Caco-2 (cell line): ENCODE results near the gene STUM. TPM values are rescaled to one million over a fixed set of nuclear protein-coding genes. Genes with fewer than 3 reads are reported as not detected.

Experiments
- BruUV-seq: library from RNA; stranded (reverse); fragments of 400-500 nt; replicated peaks from 2 replicates; lab custom pipeline; 2021; lab: Mats Ljungman, UMichigan
- CTCF ChIA-PET: fragments of 300-600 bp; sonication (Branson Sonifier 250); formaldehyde crosslinking; loops from one replicate; lab custom pipeline; 2022; ENCODE audit warnings: antibody characterized with exemption; lab: Charles Lee
- POLR2A ChIA-PET: fragments of 300-600 bp; sonication (Branson Sonifier 250); formaldehyde crosslinking; loops from one replicate; lab custom pipeline; 2022; ENCODE audit warnings: antibody characterized with exemption; lab: Charles Lee
- DNase-seq, 2 experiments: peaks; one replicate each; pipeline versions ENCODE4 v3.0.0 to v3.0.0-alpha.2; 2020 to 2022
- H3K27me3 ChIP-seq: replicated peaks from 2 replicates; pipeline ENCODE4 v1.6.0; 2011; ENCODE audit warnings: low read length; ENCODE audit not compliant: control insufficient read depth, insufficient read depth
- H3K36me3 ChIP-seq: 2 replicates; pipeline ENCODE4 v1.5.1; 2011; ENCODE audit warnings: low read length; ENCODE audit not compliant: control insufficient read depth, insufficient read depth
- H3K4me1 ChIP-seq: fragments of 250-450 bp; sonication (Bioruptor Pico); 2 replicates; pipeline ENCODE4 v1.5.1; 2020; ENCODE audit warnings: mild to moderate bottlenecking
- H3K4me3 ChIP-seq: 2 replicates; pipeline ENCODE4 v1.5.1; 2011; ENCODE audit warnings: low read depth, mild to moderate bottlenecking, control low read depth, low read length
- H3K9me3 ChIP-seq: fragments of 250-450 bp; sonication (Bioruptor Pico); 2 replicates; pipeline ENCODE4 v1.5.1; 2020; ENCODE audit warnings: mild to moderate bottlenecking, moderate library complexity
- H3K27ac Mint-ChIP-seq: one replicate; pipeline ENCODE4 v1.8.0; 2022; ENCODE audit warnings: mixed read lengths; ENCODE audit not compliant: unreplicated experiment
- H3K27me3 Mint-ChIP-seq: one replicate; pipeline ENCODE4 v1.8.0; 2022; ENCODE audit warnings: mixed read lengths; ENCODE audit not compliant: insufficient read depth, unreplicated experiment
- H3K36me3 Mint-ChIP-seq: one replicate; pipeline ENCODE4 v1.8.0; 2022; ENCODE audit warnings: mild to moderate bottlenecking, mixed read lengths; ENCODE audit not compliant: insufficient read depth, unreplicated experiment
- H3K4me1 Mint-ChIP-seq: one replicate; pipeline ENCODE4 v1.8.0; 2022; ENCODE audit warnings: low read depth, mixed read lengths; ENCODE audit not compliant: unreplicated experiment
- H3K4me3 Mint-ChIP-seq: one replicate; pipeline ENCODE4 v1.8.0; 2022; ENCODE audit warnings: mild to moderate bottlenecking, moderate library complexity, mixed read lengths; ENCODE audit not compliant: unreplicated experiment
- H3K9me3 Mint-ChIP-seq: one replicate; pipeline ENCODE4 v1.8.0; 2022; ENCODE audit warnings: mixed read lengths; ENCODE audit not compliant: unreplicated experiment
- intact Hi-C: fragments of 100-400 bp; cut with micrococcal nuclease; formaldehyde crosslinking; loops from one replicate; pipeline ENCODE4 v1.10.0; 2022; ENCODE audit not compliant: unreplicated experiment
- total RNA-seq: library from RNA; stranded (reverse); gene quantifications from 2 replicates; pipeline ENCODE4 v1.2.3, GENCODE V29; 2022
- TF ChIP-seq, protein P1 (sequence below), 2 experiments: fragments of 200-600 bp in 1 of 2; IDR thresholded peaks; 1 replicate in 1 of 2; 2 replicates in 1 of 2; pipeline versions ENCODE4 v1.5.1 to v1.8.0; 2011 to 2022; ENCODE audit warnings: antibody characterized with exemption in 1 of 2, control low read depth in 1 of 2, inconsistent platforms in 1 of 2, low read depth in 1 of 2, low read length in 1 of 2, mild to moderate bottlenecking in 1 of 2, moderate library complexity in 1 of 2; ENCODE audit not compliant: insufficient read depth in 1 of 2, severe bottlenecking in 1 of 2, unreplicated experiment in 1 of 2

Gene STUM
- total RNA-seq, 1 experiment from 2014 or later, result 1.7 TPM

DNA sequence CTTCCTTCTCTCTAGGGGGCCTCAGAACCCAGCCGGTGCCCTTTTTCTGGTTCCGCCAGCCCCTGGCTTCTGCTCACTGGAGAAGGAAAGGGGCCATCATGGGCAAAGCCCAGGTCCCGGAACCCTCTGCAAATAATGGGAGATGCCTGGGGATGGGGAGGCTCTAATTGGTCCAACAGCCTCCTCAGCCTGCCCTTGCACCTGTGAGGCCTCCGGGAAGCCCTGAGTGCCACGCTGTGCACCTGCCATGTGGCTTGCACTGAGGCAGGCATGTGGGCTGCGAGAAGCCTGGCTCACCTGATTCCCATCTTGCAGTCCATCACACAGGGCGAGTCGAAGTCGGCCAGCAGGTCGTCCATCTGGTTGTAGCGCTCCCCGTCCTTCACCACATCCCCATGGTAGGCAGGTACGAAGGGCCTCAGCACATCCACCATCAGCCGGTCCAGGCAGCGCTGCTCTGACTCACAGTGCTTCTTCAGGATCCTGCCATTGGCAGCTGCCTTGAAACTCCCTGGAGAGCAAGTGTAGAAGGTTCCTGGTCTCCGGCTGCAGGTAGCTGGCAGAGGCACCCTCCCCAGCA is 98.4 kb downstream of the STUM start:
- H3K27ac Mint-ChIP-seq, result no peak overlapping the region
- no peaks in the 10 kb centered on the region for H3K9me3 Mint-ChIP-seq
- intact Hi-C loops, result loop anchor here (1.0 kb wide), 1 partner anchor 181 kb away; no protein-coding TSS in a partner anchor
- TF ChIP-seq, protein P1, sequence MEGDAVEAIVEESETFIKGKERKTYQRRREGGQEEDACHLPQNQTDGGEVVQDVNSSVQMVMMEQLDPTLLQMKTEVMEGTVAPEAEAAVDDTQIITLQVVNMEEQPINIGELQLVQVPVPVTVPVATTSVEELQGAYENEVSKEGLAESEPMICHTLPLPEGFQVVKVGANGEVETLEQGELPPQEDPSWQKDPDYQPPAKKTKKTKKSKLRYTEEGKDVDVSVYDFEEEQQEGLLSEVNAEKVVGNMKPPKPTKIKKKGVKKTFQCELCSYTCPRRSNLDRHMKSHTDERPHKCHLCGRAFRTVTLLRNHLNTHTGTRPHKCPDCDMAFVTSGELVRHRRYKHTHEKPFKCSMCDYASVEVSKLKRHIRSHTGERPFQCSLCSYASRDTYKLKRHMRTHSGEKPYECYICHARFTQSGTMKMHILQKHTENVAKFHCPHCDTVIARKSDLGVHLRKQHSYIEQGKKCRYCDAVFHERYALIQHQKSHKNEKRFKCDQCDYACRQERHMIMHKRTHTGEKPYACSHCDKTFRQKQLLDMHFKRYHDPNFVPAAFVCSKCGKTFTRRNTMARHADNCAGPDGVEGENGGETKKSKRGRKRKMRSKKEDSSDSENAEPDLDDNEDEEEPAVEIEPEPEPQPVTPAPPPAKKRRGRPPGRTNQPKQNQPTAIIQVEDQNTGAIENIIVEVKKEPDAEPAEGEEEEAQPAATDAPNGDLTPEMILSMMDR (IDR thresholded peaks at IDR 0.05; ENCODE audit: insufficient read depth in 1 of 2, low read depth in 1 of 2, low read length in 1 of 2, severe bottlenecking in 1 of 2, unreplicated experiment in 1 of 2), result no peak
- H3K4me3 Mint-ChIP-seq, result no peak overlapping the region
- no TSS peak for BruUV-seq
- no peaks in the 10 kb centered on the region for H3K9me3 ChIP-seq
- no peaks in the 10 kb centered on the region for H3K4me1 Mint-ChIP-seq
- no peaks in the 10 kb centered on the region for H3K36me3 Mint-ChIP-seq
- no peaks in the 10 kb centered on the region for H3K27me3 Mint-ChIP-seq
- H3K27me3 ChIP-seq, result peaks cover 1% of the 10 kb centered on the region; the same call in 1 of the 2 replicates
- no peak overlapping the region for H3K4me3 ChIP-seq
- POLR2A ChIA-PET, result no interaction called here
- H3K36me3 ChIP-seq, result no peaks in the 10 kb centered on the region; the same call in 1 of the 2 replicates
- CTCF ChIA-PET, result no interaction called here
- H3K4me1 ChIP-seq, result no peaks in the 10 kb centered on the region
- no peak for DNase-seq

DNA sequence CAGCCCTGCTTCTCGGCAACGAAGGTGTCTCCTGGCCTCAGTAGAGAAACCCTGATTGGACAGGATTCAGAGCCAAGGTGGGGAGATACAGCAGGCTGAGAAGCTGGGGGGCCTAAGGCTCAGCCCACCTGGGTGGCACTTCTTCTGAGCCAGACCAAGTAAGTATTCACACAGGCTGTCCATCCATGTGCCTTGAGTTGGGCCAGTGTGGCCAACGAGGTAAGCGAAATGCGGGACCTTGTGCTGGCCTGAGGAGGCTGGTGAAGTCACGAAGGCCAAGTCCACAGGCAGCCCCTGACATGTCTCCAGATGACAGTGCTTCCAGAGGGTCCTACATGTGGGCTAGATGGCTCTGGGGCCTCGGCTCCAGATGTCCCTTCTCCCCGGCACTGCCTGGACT is 99.2 kb downstream of the STUM start:
- POLR2A ChIA-PET, result no interaction called here
- no peaks in the 10 kb centered on the region for H3K4me1 Mint-ChIP-seq

DNA sequence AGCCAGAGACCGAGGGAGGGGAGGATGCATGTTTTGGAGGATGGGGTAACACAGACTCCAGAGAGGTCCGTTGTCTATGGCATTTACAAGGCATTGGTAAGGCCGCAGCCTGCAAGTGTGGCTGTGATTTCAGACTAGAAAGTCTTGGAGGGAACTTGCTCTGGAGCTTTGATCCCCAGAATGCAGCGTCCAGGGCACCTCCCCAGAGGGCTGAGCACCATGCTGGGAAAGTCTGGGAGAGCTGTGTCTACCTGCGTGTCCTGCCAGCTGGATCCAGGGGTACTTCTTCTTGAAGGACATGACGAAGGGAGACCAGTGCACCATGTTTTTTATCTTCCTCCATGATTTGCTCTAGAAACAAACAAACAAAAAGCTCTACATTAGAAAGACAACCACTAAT is 99.9 kb downstream of the STUM start:
- Histone ChIP-seq H3K27me3 (peaks cover 1% of the 10 kb centered on the region; the same call in 1 of the 2 replicates), H3K9me3 (no peaks in the 10 kb centered on the region), H3K36me3 (no peaks in the 10 kb centered on the region; the same call in 1 of the 2 replicates), H3K4me1 (peaks cover 3% of the 10 kb centered on the region), H3K4me3 (no peak overlapping the region)
- intact Hi-C loops, result no loop called here
- no peak overlapping the region for H3K27ac Mint-ChIP-seq
- H3K4me1 Mint-ChIP-seq, result peaks cover 1% of the 10 kb centered on the region
- DNase-seq, result no peak
- no peak overlapping the region for H3K4me3 Mint-ChIP-seq
- CTCF ChIA-PET, result no interaction called here
- H3K27me3 Mint-ChIP-seq, result no peaks in the 10 kb centered on the region
- BruUV-seq, result no TSS peak
- no peaks in the 10 kb centered on the region for H3K36me3 Mint-ChIP-seq
- H3K9me3 Mint-ChIP-seq, result no peaks in the 10 kb centered on the region
- POLR2A ChIA-PET, result no interaction called here
- TF ChIP-seq, protein P1 (IDR thresholded peaks at IDR 0.05; ENCODE audit: insufficient read depth in 1 of 2, low read depth in 1 of 2, low read length in 1 of 2, severe bottlenecking in 1 of 2, unreplicated experiment in 1 of 2), result no peak

More for the DNA sequence above, 99.2 kb downstream of the STUM start:
- Mint-ChIP-seq H3K27me3 (no peaks in the 10 kb centered on the region), H3K4me3 (no peak overlapping the region), H3K36me3 (no peaks in the 10 kb centered on the region), H3K9me3 (no peaks in the 10 kb centered on the region), H3K27ac (no peak overlapping the region)
- DNase-seq, result no peak
- CTCF ChIA-PET, result no interaction called here
- TF ChIP-seq, protein P1 (IDR thresholded peaks at IDR 0.05; ENCODE audit: insufficient read depth in 1 of 2, low read depth in 1 of 2, low read length in 1 of 2, severe bottlenecking in 1 of 2, unreplicated experiment in 1 of 2), result no peak
- intact Hi-C loops, result no loop called here
- H3K4me1 ChIP-seq, result no peaks in the 10 kb centered on the region
- no peaks in the 10 kb centered on the region for H3K9me3 ChIP-seq
- BruUV-seq, result no TSS peak
- H3K36me3 ChIP-seq, result no peaks in the 10 kb centered on the region; the same call in 1 of the 2 replicates
- H3K4me3 ChIP-seq, result no peak overlapping the region
- peaks cover 1% of the 10 kb centered on the region; the same call in 1 of the 2 replicates for H3K27me3 ChIP-seq
